ENCODE data around the gene SELENOO.

Gene SELENOO

DNA sequence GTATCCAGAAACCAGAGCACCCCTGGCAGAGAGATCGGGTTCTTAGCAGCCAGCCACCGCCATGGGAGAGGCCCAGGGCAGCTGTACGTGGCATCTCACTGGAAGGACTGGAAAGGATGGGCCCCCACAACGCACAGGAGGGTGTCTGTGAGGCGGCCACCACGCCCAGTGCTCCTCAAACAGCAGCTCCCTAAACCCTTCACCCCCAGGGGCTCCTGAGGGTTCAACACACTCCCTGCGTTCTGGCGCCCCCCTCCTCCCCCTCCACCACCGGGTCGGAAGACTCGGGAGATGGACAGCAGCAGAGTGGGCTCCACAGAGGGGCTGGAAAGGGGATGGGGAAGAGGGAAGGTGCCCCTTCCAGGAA, 59.6 kb downstream of the SELENOO start:
- H2BK120ac ChIP-seq (ENCODE audit: low read depth, low read length) = no peak overlapping the region
- peak overlapping the region; percentile 91 for H3K4me2 ChIP-seq (ENCODE audit: insufficient read depth, low read length, poor library complexity, severe bottlenecking)
- H3K27me3 ChIP-seq (ENCODE audit: control insufficient read depth in 3 of 3, insufficient read depth in 3 of 3, low read depth in 1 of 3, low read length in 3 of 3) = no peaks in the 10 kb centered on the region
- WGBS, 2 donors (ENCODE audit: extremely low coverage in 2 of 2, insufficient read length in 2 of 2, insufficient replicate concordance in 1 of 2) = no CpG with 5 or more reads among the region's 11 CpGs
- peak overlapping the region; percentile 94 for H2BK5ac ChIP-seq (ENCODE audit: low read length)
- no peak for DNase-seq (ENCODE audit: low spot score)
- H2BK15ac ChIP-seq (ENCODE audit: low read length) = peak overlapping the region; percentile 62
- no peak overlapping the region for H3K23ac ChIP-seq (ENCODE audit: low read depth, low read length, poor library complexity)
- no peaks in the 10 kb centered on the region for H3K9me3 ChIP-seq (replicated peaks in 1 of 2; ENCODE audit: control insufficient read depth in 2 of 2, insufficient read depth in 1 of 2, low read depth in 1 of 2, low read length in 2 of 2)
- H3K18ac ChIP-seq (ENCODE audit: low read length) = peak overlapping the region; percentile 77
- H2AFZ ChIP-seq (ENCODE audit: low read length) = peak overlapping the region; percentile 87
- peak overlapping the region; percentile 97 for H2AK5ac ChIP-seq (ENCODE audit: low read depth, low read length)
- H3K9ac ChIP-seq (ENCODE audit: low read depth, low read length, poor library complexity) = peak overlapping the region; percentile 98
- peaks cover 11 to 18% of the 10 kb centered on the region in 2 donors for H3K4me1 ChIP-seq (ENCODE audit: control insufficient read depth in 2 of 2, insufficient read depth in 1 of 2, low read depth in 1 of 2, low read length in 2 of 2)
- H2BK12ac ChIP-seq (ENCODE audit: low read length) = no peak overlapping the region
- no peak overlapping the region for H3K4ac ChIP-seq (ENCODE audit: low read length)
- peaks cover 16% of the 10 kb centered on the region for H3K79me1 ChIP-seq (ENCODE audit: low read depth, low read length)
- H4K8ac ChIP-seq (ENCODE audit: low read depth, low read length) = peak overlapping the region; percentile 30
- no peak overlapping the region for H3K27ac ChIP-seq (replicated peaks; ENCODE audit: low read length)
- H3K4me3 ChIP-seq (ENCODE audit: low read length in 2 of 2) = peak overlapping the region; percentile 90 to 97
- H4K91ac ChIP-seq (ENCODE audit: low read depth, low read length, poor library complexity) = no peak overlapping the region
- H3K14ac ChIP-seq (ENCODE audit: low read length) = no peak overlapping the region
- H3K36me3 ChIP-seq (replicated peaks in 1 of 2; ENCODE audit: control insufficient read depth in 2 of 2, insufficient read depth in 2 of 2, low read length in 2 of 2) = peaks cover 4 to 36% of the 10 kb centered on the region in 2 donors

DNA sequence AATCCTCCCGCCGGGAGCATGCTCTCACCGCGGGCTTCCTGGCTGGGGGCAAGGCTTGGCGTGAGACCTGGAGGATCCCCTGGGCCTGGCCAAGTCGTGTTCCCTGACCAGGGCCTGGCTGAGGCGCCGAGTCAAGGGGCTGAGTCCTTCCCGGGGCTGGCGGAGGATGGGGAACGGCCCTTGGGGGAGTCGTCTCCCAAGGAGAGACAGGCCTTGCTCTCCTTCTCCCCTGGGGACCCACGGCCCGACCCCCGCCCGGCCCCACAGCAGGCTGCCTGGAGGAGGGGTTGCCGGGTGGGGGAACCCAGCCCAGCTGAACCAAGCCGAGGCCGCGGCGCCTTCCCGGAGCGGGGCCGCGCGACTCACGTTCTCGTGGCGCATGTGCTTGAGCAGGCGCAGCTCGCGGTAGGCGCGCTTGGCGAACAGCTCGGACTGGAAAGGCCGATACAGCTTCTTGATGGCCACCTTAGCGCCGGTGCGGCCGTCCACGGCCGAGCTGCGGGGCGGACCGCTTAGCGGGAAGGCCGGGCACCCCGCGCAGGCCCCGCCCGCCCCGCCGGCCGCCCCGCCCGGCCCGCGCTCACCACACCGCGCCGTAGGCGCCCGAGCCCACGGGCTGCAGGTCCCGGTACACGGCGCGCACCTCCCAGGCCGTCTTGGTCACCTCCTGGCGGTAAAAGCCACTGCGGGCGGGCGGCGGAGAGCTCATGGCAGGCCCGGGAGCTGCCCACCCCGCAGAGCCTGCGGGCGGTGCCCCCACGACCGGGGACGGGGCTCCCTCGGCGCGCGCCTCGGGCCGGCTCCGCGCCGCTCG, 60.2 kb downstream of the SELENOO start:
- peak overlapping the region; percentile 98 for H3K9ac ChIP-seq (ENCODE audit: low read depth, low read length, poor library complexity)
- H2BK15ac ChIP-seq (ENCODE audit: low read length) = peak overlapping the region; percentile 89
- H2AFZ ChIP-seq (ENCODE audit: low read length) = peak overlapping the region; percentile 87
- H3K23ac ChIP-seq (ENCODE audit: low read depth, low read length, poor library complexity) = peak overlapping the region; percentile 96
- H3K27ac ChIP-seq (replicated peaks; ENCODE audit: low read length) = peak overlapping the region; percentile 49
- no peak overlapping the region for H2BK12ac ChIP-seq (ENCODE audit: low read length)
- peak overlapping the region; percentile 90 to 97 for H3K4me3 ChIP-seq (ENCODE audit: low read length in 2 of 2)
- H3K14ac ChIP-seq (ENCODE audit: low read length) = peak overlapping the region; percentile 97
- peaks cover 11 to 18% of the 10 kb centered on the region in 2 donors for H3K4me1 ChIP-seq (ENCODE audit: control insufficient read depth in 2 of 2, insufficient read depth in 1 of 2, low read depth in 1 of 2, low read length in 2 of 2)
- WGBS, 2 donors (ENCODE audit: extremely low coverage in 2 of 2, insufficient read length in 2 of 2, insufficient replicate concordance in 1 of 2) = no CpG with 5 or more reads among the region's 92 CpGs
- peak overlapping the region; percentile 91 for H3K4me2 ChIP-seq (ENCODE audit: insufficient read depth, low read length, poor library complexity, severe bottlenecking)
- peaks cover 16% of the 10 kb centered on the region for H3K79me1 ChIP-seq (ENCODE audit: low read depth, low read length)
- DNase-seq (ENCODE audit: low spot score) = no peak
- peak overlapping the region; percentile 96 for H2BK120ac ChIP-seq (ENCODE audit: low read depth, low read length)
- peak overlapping the region; percentile 94 for H2BK5ac ChIP-seq (ENCODE audit: low read length)
- peak overlapping the region; percentile 95 for H2AK5ac ChIP-seq (ENCODE audit: low read depth, low read length)
- no peak overlapping the region for H3K4ac ChIP-seq (ENCODE audit: low read length)
- no peaks in the 10 kb centered on the region for H3K27me3 ChIP-seq (ENCODE audit: control insufficient read depth in 3 of 3, insufficient read depth in 3 of 3, low read depth in 1 of 3, low read length in 3 of 3)
- no peak overlapping the region for H4K91ac ChIP-seq (ENCODE audit: low read depth, low read length, poor library complexity)
- peak overlapping the region; percentile 92 for H3K18ac ChIP-seq (ENCODE audit: low read length)
- no peak overlapping the region for H4K8ac ChIP-seq (ENCODE audit: low read depth, low read length)
- H3K9me3 ChIP-seq (replicated peaks in 1 of 2; ENCODE audit: control insufficient read depth in 2 of 2, insufficient read depth in 1 of 2, low read depth in 1 of 2, low read length in 2 of 2) = no peaks in the 10 kb centered on the region
- peaks cover under 1 to 35% of the 10 kb centered on the region in 2 donors for H3K36me3 ChIP-seq (replicated peaks in 1 of 2; ENCODE audit: control insufficient read depth in 2 of 2, insufficient read depth in 2 of 2, low read length in 2 of 2)

DNA sequence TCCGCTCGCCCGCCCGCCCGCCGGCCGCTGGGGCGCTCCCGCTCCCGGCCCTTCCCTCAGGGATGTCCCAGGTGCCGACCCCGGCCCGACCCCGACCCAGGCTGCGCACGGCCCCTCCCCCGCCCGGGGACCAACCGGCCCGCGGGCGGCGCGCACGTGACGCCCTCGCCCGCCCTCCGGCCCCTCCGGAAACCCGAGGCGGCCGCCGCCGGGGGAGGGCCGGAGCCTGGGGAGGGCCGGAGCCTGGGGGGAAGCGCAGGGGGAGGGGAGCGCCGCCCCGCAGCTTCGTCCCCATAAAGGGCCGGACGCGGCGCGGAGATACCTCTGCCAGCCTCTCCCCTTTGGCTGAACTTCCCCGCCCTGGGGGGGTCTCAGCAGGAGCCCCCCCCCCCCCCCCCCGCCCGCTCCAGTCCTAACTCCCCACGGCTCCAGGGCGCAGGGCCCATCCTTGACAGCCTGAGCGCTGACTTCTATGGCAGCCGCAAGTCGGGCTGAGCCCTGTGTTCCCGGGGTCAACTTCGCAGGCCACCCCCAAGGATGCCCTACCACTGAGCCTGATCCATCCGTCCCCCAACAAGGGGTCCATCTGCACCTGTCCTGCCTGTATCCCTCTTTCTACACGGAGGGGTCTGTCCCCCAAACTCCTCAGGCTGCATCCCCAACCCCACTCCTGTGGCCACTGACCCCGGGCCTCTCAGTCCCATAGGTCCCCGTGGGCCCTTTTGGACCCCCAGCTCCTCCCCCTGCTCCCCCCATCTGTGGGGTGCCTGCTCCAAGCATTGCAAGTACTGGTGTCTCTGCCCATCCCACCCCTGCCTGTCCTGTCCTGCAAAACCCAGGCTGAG, 61.0 kb downstream of the SELENOO start, which contains the start of gene MAPK12:
Gene MAPK12 (minus strand): TSS at position 69 of the 845 bp plus-strand sequence. CDS start 174 bp downstream, outside the sequence.
- peak within 1 kb of the TSS; percentile 9 for H4K91ac ChIP-seq (ENCODE audit: low read depth, low read length, poor library complexity)
- H3K4me3 ChIP-seq (ENCODE audit: low read length in 2 of 2) = peak within 1 kb of the TSS; percentile 90 to 97
- H3K18ac ChIP-seq (ENCODE audit: low read length) = peak within 1 kb of the TSS; percentile 96
- H2BK5ac ChIP-seq (ENCODE audit: low read length) = peak within 1 kb of the TSS; percentile 94
- H2AK5ac ChIP-seq (ENCODE audit: low read depth, low read length) = peak within 1 kb of the TSS; percentile 99
- peak within 1 kb of the TSS; percentile 100 for H2BK12ac ChIP-seq (ENCODE audit: low read length)
- peak within 1 kb of the TSS; percentile 96 for H3K23ac ChIP-seq (ENCODE audit: low read depth, low read length, poor library complexity)
- peak within 1 kb of the TSS; percentile 87 for H2AFZ ChIP-seq (ENCODE audit: low read length)
- H4K8ac ChIP-seq (ENCODE audit: low read depth, low read length) = no peak within 1 kb of the TSS
- H3K27me3 ChIP-seq (ENCODE audit: control insufficient read depth in 3 of 3, insufficient read depth in 3 of 3, low read depth in 1 of 3, low read length in 3 of 3) = no peaks in the 10 kb centered on the region
- H3K14ac ChIP-seq (ENCODE audit: low read length) = peak within 1 kb of the TSS; percentile 97
- H3K79me1 ChIP-seq (ENCODE audit: low read depth, low read length) = peaks cover 16% of the 10 kb centered on the region
- peaks cover 0 to 34% of the 10 kb centered on the region in 2 donors for H3K36me3 ChIP-seq (replicated peaks in 1 of 2; ENCODE audit: control insufficient read depth in 2 of 2, insufficient read depth in 2 of 2, low read length in 2 of 2)
- H2BK120ac ChIP-seq (ENCODE audit: low read depth, low read length) = peak within 1 kb of the TSS; percentile 96
- peaks cover 11 to 18% of the 10 kb centered on the region in 2 donors for H3K4me1 ChIP-seq (ENCODE audit: control insufficient read depth in 2 of 2, insufficient read depth in 1 of 2, low read depth in 1 of 2, low read length in 2 of 2)
- peak within 1 kb of the TSS; percentile 49 for H3K27ac ChIP-seq (replicated peaks; ENCODE audit: low read length)
- peak within 1 kb of the TSS; percentile 66 for H3K4ac ChIP-seq (ENCODE audit: low read length)
- peak within 1 kb of the TSS; percentile 99 for H2BK15ac ChIP-seq (ENCODE audit: low read length)
- H3K9me3 ChIP-seq (replicated peaks in 1 of 2; ENCODE audit: control insufficient read depth in 2 of 2, insufficient read depth in 1 of 2, low read depth in 1 of 2, low read length in 2 of 2) = peaks cover 2% of the 10 kb centered on the region in 2 donors
- DNase-seq (ENCODE audit: low spot score) = peak; percentile 71
- WGBS, 2 donors (ENCODE audit: extremely low coverage in 2 of 2, insufficient read length in 2 of 2, insufficient replicate concordance in 1 of 2) = no CpG with 5 or more reads among the region's 61 CpGs
- H3K4me2 ChIP-seq (ENCODE audit: insufficient read depth, low read length, poor library complexity, severe bottlenecking) = peak within 1 kb of the TSS; percentile 91
- peak within 1 kb of the TSS; percentile 98 for H3K9ac ChIP-seq (ENCODE audit: low read depth, low read length, poor library complexity)

Data from neuronal stem cell (in vitro differentiated cells).